Measurements from ENCODE around the gene RASGRF1. TPM values are rescaled to one million over a fixed set of nuclear protein-coding genes. Genes with fewer than 3 reads are reported as not detected.

Gene RASGRF1
- total RNA-seq, 4 donors from 2014 or later: not detected

- Histone ChIP-seq H3K9me3 (no peaks in the 10 kb centered on the region), H3K27ac (peak overlapping the region; percentile 54 to 80 (median 59)), H3K36me3 (no peaks in the 10 kb centered on the region), H3K4me3 (peak overlapping the region; percentile 67 to 87 (median 77)), H3K27me3 (no peaks in the 10 kb centered on the region), H3K4me1 (peaks cover 5 to 9% of the 10 kb centered on the region in 2 donors)
- intact Hi-C loops (cut with DNase I; ENCODE audit: low total_unique reads): no loop called here
- in situ Hi-C loops (cut with MboI; ENCODE audit: low sequenced_read_pairs in 4 of 4): no loop called here
- peak; percentile 21 to 45 for ATAC-seq
- no peak for TF ChIP-seq POLR2A (IDR thresholded peaks at IDR 0.05)
- TF ChIP-seq CTCF (IDR thresholded peaks at IDR 0.05 in 4 of 5, conservative IDR thresholded peaks at IDR 0.05 in 1 of 5): no peak
- DNase-seq: no peak
Observed at GRCh38 chr15:78944202-78944625, 146.4 kb downstream of the RASGRF1 start.

- Histone ChIP-seq H3K4me3 (peak overlapping the region in 3 of 4 donors; percentile 67 to 87 (median 85)), H3K4me1 (peaks cover 5 to 9% of the 10 kb centered on the region in 2 donors), H3K36me3 (no peaks in the 10 kb centered on the region), H3K27ac (peak overlapping the region in 3 of 4 donors; percentile 57 to 80 (median 61)), H3K27me3 (no peaks in the 10 kb centered on the region), H3K9me3 (no peaks in the 10 kb centered on the region)
- DNase-seq (no peak), ATAC-seq (no peak)
- intact Hi-C loops (cut with DNase I; ENCODE audit: low total_unique reads): no loop called here
- in situ Hi-C loops (cut with MboI; ENCODE audit: low sequenced_read_pairs in 4 of 4): no loop called here
- no peak for TF ChIP-seq POLR2A (IDR thresholded peaks at IDR 0.05)
- no peak for TF ChIP-seq CTCF (IDR thresholded peaks at IDR 0.05 in 4 of 5, conservative IDR thresholded peaks at IDR 0.05 in 1 of 5)
Observed at GRCh38 chr15:78943692-78944091, 146.9 kb downstream of the RASGRF1 start.

- TF ChIP-seq CTCF (IDR thresholded peaks at IDR 0.05 in 4 of 5, conservative IDR thresholded peaks at IDR 0.05 in 1 of 5) (no peak), POLR2A (IDR thresholded peaks at IDR 0.05) (no peak)
- no peak for ATAC-seq
- no peaks in the 10 kb centered on the region for H3K9me3 ChIP-seq
- H3K4me1 ChIP-seq: peaks cover 9 to 12% of the 10 kb centered on the region in 2 donors
- no peaks in the 10 kb centered on the region for H3K27me3 ChIP-seq
- in situ Hi-C loops (cut with MboI; ENCODE audit: low sequenced_read_pairs in 4 of 4) (no loop called here), intact Hi-C loops (cut with DNase I; ENCODE audit: low total_unique reads) (no loop called here)
- DNase-seq: no peak
- H3K4me3 ChIP-seq: no peak overlapping the region
- H3K36me3 ChIP-seq: no peaks in the 10 kb centered on the region
- no peak overlapping the region for H3K27ac ChIP-seq
Observed at GRCh38 chr15:78942741-78943140, 147.8 kb downstream of the RASGRF1 start.

- H3K36me3 ChIP-seq: no peaks in the 10 kb centered on the region
- DNase-seq (no peak), ATAC-seq (no peak)
- intact Hi-C loops (cut with DNase I; ENCODE audit: low total_unique reads): no loop called here
- H3K4me1 ChIP-seq: peaks cover 4 to 20% of the 10 kb centered on the region in 2 donors
- no peaks in the 10 kb centered on the region for H3K27me3 ChIP-seq
- in situ Hi-C loops (cut with MboI; ENCODE audit: low sequenced_read_pairs in 4 of 4): no loop called here
- H3K9me3 ChIP-seq: no peaks in the 10 kb centered on the region
- peak overlapping the region in 3 of 4 donors; percentile 19 to 51 (median 19) for H3K27ac ChIP-seq
- TF ChIP-seq POLR2A (IDR thresholded peaks at IDR 0.05) (no peak), CTCF (IDR thresholded peaks at IDR 0.05 in 4 of 5, conservative IDR thresholded peaks at IDR 0.05 in 1 of 5) (no peak)
- no peak overlapping the region for H3K4me3 ChIP-seq
Observed at GRCh38 chr15:78938658-78939488, 151.7 kb downstream of the RASGRF1 start.
